IPS-NIHi11 (cell line): ENCODE data around the gene TEP1.

Experiments used
- DNase-seq: peaks from one replicate; pipeline ENCODE4 v3.0.0; 2012; ENCODE audit warnings: mixed read lengths, low spot score

The TEP1 gene

DNA sequence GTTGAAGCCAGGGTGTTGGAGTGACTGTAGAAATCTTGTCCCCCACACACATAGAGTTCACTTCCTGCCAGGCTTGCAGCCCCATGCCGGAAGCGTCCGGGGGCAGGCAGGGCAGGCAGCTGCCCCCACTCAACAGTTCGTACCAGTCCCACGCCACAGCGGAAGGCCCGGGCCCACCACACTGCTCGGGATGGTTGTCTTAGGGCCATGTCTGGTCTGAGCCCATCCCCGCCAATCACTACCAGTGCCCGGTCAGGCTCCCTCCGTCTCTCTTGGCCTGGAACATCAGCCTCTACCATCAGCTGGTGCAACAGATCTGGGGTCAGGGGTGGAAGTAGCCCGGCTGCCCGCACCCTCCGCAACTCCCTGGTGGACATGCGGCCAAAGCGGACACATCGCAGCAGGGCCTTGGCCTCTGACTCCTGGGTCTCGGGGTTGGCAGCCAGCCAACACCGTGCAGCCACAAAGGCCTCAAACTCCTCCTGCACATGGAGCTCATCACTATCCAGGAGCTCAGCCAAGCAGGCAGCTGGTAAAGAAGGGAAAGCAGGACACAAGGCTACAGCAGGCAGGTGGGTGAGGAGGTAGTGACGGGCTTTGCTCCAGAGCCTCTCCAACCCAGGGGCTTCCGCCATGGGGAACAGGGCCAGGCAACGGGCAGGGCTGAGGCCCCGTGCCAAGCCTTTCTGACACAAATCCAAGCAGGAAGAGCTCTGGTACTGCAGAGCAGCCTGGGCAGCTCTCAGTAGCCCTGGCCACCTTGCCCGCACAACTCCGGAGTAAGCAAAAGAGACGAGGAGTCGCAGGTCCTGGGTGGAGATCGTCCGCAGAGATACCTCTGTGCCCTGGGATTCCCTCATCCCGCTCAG, 16.7 kb upstream of the TEP1 start:
- no peak for DNase-seq

DNA sequence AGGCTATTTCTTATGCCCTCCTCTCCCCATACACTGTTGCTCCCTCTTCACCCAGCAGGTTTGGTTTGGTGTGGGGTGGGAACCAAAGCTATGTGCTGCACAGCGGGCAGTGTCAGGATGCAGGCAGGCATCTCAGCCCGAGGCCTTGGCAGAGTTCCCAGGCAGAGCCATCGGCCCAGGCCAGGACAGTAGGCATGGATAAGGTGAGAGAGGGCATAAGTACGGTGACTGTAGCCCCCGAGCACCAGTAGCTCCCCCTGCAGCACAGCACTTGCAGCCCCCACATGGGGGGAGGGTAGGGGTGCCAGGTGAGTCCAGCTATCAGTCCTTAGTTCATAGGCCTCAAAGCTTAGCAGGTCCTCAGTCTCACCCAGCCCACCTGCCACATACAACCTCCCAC, 15.5 kb upstream of the TEP1 start:
- no peak for DNase-seq

DNA sequence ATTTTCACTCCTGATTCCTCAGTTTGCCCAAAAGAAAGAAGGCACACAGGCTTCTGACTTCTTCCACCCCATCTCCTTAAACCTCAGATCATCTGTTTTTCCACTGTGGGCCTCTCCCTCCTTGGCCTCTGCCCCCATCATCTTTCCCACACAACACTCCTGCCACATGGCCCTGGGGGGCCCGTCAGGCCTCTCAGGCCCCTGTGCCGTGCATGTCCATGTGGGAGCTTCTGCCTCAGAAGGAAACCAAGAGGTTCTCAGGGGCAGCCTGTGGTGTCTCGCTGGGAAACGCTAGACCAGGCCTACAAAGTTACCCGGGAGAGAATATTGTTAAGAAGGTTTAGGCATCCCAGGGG, 14.7 kb upstream of the TEP1 start:
- no peak for DNase-seq

DNA sequence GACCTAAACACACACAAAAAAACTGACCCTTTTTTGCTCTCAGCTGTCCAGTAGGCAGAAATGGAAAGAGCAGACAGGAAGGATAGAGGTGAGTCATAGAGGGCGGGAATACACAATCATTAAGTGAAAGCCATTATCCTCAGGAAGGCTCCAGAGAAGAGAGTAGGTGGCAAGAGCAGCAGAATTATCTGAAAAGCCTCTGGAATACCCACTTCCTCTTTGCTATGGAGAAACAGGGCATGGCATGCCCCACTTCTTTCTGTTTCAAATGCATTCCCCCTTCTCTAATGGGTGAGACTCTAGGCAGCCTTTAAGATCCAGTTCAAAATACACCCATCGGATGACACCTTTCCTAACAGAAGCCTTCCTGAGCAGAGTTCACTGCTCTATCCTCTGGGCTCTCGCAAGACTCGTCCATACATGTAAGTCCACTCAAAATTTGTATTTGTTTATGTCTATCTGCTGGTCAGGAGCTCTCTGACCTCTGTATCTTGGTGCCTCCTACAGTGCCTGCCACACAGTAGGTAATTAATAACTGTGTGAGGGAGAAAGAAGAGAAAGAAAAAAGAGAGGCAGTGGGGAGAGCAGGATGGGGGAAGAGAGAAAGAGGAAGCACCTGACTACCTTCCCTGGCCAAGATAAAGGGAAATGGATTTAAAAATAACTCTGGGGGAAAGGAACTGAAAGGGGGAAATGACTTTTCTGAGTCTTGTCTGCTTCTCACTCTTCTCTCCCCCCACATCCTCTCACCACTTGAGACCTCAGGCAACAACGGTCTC, 14.1 kb upstream of the TEP1 start:
- DNase-seq = no peak

DNA sequence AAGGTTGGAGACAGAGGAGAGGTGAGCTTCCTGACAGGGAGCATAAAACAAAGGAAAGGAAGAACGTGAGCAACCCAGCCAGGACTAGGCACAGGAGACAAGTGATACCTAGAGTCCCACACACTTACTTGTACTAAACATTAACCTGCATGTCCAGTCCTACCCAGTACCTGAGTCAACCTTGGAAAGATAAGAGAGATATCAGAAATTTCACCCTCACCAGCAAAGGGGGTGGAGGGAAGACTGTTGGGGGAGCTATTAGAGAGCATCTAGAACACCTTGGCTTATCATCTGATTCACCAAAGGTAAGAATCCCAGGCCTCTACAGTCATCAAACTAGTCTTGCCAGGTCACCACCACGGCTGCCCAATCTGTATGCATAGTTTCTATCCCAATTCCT, 11.6 kb upstream of the TEP1 start:
- no peak for DNase-seq

DNA sequence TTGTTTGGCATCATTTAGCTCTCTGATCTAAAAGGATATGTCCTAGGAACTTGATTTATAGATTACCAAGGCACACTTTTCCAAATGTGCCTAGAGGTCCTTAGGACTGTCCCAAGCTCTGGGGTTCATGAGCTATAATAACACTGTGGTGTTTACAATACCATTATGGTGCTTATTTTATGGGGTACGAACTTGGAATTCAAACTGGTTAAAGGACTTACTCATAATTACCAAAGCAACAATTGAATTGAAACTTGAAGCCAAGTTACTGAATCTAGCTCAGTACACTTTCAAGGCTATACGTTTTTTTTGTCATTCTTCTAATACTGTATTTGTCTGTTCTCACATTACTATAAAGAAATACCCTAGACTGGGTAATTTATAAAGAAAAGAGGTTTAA, 9.6 kb upstream of the TEP1 start:
- DNase-seq = no peak

DNA sequence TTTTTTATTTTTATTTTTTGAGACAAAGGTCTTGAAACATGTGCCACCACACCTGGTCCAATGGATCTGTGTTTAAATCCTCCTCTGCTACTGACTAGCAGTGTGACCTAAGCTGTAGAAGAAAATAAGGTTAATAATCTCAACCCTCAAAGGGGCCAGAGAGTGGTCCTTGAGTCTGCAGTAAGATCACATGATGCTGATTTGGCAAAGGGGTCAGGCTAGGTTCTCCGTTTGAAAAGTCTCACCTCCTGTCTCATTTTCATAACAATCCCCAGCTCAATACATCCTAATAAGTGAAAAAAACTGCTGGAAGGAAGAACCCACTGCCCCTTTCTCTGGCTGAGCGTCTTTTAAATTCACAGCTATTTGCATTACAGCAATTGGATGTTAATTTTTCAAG, 8.0 kb upstream of the TEP1 start:
- no peak for DNase-seq

DNA sequence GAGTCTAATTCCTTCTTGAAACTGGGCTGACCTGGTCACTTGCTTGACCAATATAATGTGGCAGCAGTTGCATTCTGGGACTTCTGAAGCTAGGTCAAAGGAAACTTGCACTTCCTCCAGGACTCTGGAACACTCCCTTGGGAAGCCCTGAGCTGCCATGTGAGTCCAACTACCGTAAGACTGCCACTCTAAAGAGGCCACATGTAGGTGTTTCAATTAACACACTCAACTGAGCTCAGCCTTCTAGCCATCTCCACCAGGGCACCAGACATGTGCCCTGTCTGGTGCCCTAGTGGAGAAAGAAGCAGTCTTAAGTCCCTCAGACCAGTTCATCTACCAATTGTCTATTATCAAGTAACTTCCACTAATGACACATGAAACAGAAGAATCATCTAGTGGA, 6.1 kb upstream of the TEP1 start:
- DNase-seq = no peak

DNA sequence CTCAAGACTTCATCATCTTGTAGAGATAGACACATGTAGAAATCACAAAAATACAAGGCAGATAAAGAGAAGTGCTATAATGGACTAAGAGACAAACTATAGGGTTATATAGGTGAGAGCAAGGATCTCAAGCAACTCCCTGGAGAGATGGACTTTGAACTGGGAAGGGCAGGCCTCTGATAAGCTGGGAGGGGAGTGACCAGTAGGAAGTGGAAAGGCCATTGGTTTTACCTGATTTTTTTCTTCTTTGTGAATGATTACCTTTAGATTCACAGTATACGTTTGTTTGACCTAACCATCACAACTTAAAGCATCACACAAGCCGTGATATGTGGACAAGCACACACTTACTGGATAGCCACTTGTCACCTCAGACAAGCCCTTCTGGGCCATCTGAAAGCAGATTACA, 5.2 kb upstream of the TEP1 start:
- no peak for DNase-seq

DNA sequence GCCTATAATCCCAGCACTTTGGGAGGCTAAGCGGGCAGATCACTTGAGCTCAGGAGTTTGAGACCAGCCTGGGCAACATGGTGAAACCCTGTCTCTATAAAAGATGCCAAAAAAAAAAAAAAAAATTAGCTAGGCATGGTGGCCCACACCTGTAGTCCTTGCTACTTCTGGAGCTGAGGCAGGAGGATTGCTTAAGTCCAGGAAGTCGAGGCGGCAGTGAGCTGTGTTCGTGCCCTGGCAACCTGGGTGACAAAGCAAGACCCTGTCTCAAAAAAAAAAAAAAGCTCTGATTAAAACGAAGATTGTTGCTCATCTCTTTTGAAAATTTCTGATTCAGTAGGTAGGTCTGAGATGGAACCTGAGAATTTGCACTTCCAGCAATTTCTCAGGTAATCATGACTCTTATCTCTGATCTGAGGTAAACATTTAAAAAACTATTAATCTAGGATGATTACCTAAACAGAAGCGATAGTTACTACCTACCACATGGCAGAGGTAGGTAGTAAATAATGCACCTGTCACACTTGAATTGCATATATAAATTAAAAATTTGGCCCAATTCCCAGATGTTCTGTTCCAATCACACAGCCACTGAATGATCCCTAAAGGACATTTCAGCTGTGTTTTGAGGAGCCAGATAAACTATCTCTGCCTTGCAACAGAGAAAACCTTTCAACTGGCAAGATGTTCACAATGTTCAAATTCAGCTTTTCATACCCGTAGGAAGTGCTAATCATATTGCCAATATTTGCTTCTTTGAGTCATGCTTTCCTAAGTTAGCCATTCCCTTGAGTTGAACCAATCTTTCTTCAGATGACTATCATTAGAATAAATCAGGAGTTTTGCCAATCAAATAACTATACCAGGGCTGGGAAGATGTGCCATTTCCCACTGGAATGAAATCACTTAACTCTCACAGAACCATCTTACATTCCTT, 4.2 kb upstream of the TEP1 start:
- DNase-seq = no peak

DNA sequence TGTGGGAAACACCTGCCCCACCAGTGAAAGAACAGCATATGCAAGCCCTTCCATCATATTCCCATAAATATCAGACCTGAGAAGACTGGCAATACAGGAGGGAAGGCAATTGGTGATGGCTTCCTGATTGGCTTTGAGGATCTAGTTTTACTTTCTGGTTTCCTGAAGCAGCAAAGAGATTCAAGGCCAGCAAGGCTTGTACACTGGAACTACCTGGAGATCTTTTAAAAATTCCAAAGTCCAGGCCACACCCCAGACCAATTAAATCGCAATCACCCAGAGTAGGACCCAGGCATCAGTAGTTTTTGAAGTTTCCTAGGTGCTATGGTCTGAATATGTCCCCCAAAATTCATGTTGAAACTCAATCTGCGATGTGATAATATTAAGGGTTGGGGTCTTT, 2.9 kb upstream of the TEP1 start:
- no peak for DNase-seq

DNA sequence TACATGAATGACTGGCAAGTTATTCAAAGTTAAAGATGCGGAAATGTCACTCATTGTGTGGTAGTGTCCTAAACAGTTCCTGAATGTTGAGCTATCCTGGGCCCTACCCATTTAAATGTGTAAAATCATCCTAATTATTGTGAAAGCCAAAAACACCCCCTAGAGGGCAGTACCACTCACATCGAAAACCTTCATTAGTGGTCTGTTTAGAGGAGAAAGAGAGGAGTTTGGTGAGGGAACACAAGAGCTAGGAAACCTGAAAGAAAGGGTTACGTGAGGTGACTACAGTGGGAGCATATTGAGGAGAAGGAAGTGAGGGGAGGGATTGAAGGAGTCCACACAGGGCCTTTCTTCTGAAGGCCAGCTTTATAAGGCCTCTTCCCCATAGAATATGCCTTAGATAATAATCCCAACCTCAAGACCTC, 2.5 kb upstream of the TEP1 start:
- peak; percentile 38 for DNase-seq

DNA sequence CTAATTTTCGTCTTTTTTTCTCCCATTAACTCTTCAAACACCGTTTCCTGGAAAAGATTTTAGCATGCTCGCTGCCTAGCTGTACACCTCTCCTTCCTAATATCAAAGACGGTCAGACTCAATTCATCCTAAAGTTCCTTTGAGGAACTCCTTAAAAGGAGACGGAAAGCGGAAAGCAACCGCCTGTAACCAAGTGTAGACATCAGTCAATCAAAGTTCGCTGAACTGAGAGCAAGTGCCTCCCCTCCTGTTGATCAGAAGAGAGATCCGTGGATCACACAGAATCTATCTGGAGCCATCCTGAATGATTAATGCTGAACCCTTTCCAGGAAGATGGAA, 412 bp upstream of the TEP1 start:
- no peak for DNase-seq

DNA sequence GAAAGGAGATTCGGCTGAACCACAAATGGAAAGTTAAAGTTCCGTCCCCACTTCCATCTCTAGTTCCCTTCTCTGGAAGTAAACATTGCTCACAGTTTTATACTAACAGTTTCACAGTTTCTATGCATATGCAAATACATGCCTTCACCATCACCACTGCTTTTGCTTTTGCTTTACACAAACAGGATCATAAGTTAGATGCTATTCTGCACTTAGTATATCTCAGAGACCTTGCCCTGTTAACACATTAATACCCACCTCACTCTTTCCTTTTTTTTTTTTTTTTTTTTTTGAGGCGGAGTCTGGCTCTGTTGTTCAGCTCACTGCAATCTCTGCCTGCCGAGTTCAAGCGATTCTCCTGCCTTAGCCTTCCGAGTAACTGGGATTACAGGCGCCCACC, 890 bp downstream of the TEP1 start:
- DNase-seq = no peak

DNA sequence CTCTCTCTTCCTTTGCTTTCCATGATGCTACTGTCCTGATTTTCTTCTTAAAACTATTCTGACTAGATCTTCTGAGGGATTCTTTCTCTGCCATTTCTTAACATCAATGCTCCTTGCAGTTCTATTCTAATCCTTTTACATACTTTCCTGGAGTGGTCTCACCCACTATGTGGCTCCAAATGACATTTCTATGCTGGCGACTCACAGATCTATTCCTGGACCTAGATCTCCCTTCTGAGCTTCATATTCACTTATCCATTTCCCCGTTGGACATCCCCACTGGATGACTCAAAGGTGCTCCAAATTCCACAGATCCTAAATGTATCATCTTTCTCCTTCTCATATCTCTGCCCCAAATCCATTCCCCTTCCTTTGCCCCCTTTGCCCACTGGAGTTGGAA, 4.1 kb downstream of the TEP1 start:
- no peak for DNase-seq

DNA sequence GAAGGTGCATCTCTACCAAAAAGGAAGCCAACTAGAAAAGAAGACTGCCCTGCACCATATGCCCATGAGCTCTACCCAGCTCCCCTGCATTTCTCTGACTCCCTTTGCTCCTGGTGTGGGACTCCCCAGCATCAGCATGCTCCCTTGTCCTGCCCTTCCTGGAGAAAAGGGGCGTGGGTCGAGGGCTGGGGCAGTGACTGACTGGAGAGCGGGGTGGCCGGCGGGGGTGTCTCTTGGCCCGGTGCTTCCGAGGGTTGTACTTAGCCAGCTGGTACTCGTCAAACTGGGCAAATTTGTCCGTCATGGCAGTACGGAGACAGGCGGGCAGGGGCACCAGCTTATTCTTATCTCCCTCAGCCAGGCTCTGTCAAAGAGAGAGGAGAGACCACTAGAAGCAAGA, 9.8 kb downstream of the TEP1 start:
- DNase-seq = no peak

DNA sequence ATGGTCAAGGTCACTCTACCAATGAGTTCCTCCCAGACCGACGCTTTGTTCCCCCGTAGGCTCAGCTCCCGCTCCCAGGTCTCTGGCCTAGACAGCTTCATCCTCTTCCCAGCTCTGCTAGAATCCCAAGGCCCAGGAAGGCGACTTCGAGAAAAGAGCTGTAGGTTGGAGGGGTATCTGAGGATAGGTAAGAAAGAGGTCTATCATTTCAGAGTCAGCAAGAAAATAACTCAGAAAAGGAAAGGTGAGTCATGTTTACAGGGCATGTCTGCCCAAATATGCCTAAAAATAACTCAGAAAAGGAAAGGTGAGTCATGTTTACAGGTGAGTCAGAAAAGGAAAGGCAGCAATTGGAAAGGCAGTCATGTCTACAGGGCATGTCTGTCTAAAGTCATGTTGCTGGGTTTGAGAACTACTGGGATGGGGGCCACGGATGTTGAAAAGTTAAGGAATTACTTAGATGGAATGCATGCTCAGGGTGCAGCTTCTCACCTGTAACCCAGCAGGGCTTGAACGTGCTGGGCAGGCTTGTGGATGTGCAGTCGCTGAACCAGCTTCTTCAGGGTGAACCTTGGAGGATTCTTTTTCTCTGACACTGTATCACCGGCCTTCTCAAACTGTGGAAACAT, 12.2 kb downstream of the TEP1 start:
- DNase-seq = no peak

DNA sequence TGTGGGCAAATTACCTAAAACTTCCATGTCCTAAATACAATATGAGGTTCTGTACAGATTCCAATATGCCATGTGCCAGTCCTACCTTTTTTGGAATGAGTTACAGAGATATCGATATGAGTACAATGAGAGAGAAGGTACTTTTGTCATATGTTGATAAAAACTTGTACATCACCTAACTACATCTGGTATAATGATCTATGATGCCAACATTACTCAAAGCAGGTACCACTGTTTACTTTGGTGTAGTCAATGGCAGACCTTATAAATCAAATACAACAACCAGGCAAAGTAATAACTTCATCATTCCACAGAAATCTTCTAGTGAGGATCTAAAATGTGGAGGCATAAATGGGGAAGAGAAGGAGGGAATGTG, 12.7 kb downstream of the TEP1 start:
- no peak for DNase-seq

DNA sequence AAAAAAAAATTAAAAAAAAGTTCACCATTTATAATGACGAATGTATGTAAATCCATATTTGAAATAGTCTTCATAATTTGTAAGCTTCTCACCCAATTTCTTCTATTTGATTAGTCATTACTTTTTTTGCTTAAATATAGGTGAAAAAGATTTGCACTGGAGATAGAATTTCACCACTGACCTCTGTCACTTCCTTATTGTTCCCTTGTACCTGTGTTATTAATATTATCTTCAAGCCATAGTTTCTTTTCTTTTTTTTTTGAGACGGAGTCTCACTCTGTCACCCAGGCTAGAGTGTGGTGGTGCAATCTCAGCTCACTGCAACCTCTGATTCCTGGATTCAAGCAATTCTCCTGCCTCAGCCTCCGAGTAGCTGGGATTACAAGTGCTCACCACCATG, 15.8 kb downstream of the TEP1 start:
- no peak for DNase-seq

DNA sequence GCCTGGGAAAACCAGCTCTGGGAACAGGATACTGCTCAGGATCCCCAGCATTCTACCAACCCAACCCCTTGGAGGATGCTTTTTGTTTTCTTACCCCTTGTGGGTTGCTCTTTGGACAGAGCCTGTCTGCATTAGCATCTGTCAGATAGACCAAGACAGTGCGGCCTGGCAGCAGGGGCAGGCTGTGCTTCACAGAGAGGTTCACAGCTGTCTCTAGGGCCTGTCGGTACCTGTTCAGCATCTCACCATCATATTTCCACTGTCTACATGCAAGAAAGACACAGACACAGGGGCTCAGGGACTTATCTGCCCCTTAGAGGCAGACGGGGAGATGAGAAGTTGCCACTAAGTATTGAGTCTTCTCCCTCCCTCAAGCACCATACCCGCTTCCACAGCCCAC, 21.8 kb downstream of the TEP1 start:
- no peak for DNase-seq

DNA sequence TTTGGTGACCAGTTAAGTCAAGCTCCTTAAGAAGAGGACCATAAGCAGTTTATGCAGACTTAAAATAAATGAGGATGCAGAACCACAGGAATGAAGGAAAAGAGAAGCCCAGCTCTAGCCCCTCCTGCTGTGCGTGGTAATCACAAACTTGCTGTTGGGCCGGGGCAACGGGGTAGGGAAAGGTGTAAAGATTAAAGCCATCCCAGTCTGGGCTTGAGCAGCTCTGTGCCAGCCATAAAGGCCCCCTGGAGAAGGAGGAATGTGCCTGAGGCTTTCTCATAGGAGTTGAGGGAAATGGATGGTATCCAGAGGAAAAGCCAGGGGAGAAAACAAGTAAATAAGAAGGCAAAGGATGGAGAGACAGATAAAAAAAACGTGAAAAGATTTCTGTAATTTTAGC, 25.1 kb downstream of the TEP1 start:
- DNase-seq = peak; percentile 62

DNA sequence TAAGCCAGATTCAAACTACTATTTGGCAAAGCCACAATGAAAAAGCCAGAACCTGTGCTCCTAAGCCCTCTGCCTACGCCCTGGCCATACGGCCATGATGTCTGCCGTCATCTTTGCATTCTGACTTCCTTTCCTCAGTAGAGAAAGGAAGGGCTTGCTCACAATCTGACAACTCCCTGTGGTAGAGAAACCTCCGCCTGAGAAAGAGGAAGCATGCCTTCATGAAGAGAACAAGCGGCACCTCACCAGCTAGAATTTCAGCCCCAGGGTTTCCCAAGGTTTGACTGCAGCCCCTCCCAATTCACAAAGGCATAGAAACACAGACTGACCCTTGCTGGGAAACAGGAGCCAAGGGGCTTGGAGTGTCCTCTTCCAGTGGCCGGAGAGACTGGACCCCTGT, 25.7 kb downstream of the TEP1 start:
- no peak for DNase-seq
